Testis (tissue), 5 donors: Measurements from ENCODE around the gene SLC27A3. TPM values are rescaled to one million over a fixed set of nuclear protein-coding genes. Genes with fewer than 3 reads are reported as not detected.

Experiments used
- DNase-seq: peaks from one replicate; pipeline ENCODE4 v3.0.0-alpha.2; 2019
- H3K27ac ChIP-seq, 2 donors: fragments of 200-600 bp; sonication (generic); one replicate each; pipeline ENCODE4 v1.5.1; 2019
- H3K27me3 ChIP-seq: fragments of 200-600 bp; sonication (generic); one replicate; pipeline ENCODE4 v1.5.1; 2019
- H3K36me3 ChIP-seq: fragments of 200-600 bp; sonication (generic); one replicate; pipeline ENCODE4 v1.5.1; 2017; ENCODE audit warnings: low read depth; ENCODE audit errors: missing control alignments
- H3K4me1 ChIP-seq: fragments of 200-600 bp; sonication (generic); one replicate; pipeline ENCODE4 v1.5.1; 2019
- H3K4me3 ChIP-seq, 2 donors: fragments of 200-600 bp; sonication (generic); one replicate each; pipeline ENCODE4 v1.5.1; 2017 to 2019
- H3K9me3 ChIP-seq: fragments of 200-600 bp; sonication (generic); one replicate; pipeline ENCODE4 v1.5.1; 2017
- CTCF ChIP-seq, 3 experiments: fragments of 450-650 bp in 2 of 3; fragments of 200-600 bp in 1 of 3; sonication (generic) in 1 of 3; IDR thresholded peaks; one replicate each; pipeline ENCODE4 v1.5.1; 2016 to 2019; ENCODE audit warnings: antibody characterized with exemption in 3 of 3, mild to moderate bottlenecking in 2 of 3, moderate library complexity in 1 of 3
- POLR2A ChIP-seq: fragments of 450-650 bp; IDR thresholded peaks from one replicate; pipeline ENCODE4 v1.6.1; 2017; ENCODE audit warnings: antibody characterized with exemption, mild to moderate bottlenecking, moderate library complexity
- WGBS, 2 donors: methylation state at CpG; one replicate each; pipeline ENCODE4 v1.1.5; 2018; 5-methylcytosine and 5-hydroxymethylcytosine counted together
- intact Hi-C: fragments of 100-400 bp; cut with DNase I; formaldehyde crosslinking; loops from one replicate; pipeline ENCODE4 v1.15.1; 2023; ENCODE audit warnings: low total_unique reads
- long read RNA-seq, 2 donors: transcript quantifications; one replicate each; lab custom pipeline, GENCODE V29; 2026
- polyA plus RNA-seq: library from polyadenylated mRNA; stranded (reverse); fragments of 350-450 nt; fragmentation: Illumina TruSeq; extraction: RNeasy Lipid Tissue Mini Kit (QIAGEN cat#74804); gene quantifications from one replicate; pipeline ENCODE4 v1.2.3, GENCODE V29; 2014; ENCODE audit warnings: low read depth, low replicate concordance; ENCODE audit not compliant: insufficient read depth
- total RNA-seq, 2 donors: library from RNA; depleted of rRNA; stranded (reverse); fragments of >200 nt; gene quantifications; one replicate each; pipeline ENCODE4 v1.2.3, GENCODE V29; 2016

SLC27A3 gene
- total RNA-seq (10 to 100 TPM; 38.5 to 54.9 TPM), polyA plus RNA-seq (83.3 TPM)
- long read RNA-seq, donor 1, transcript SLC27A3-201 (10 exons, 3,351 nt) = major isoform, 20 of 48 reads
- long read RNA-seq, donor 1, partial matches to known transcripts = 23 of 48 reads
- long read RNA-seq, donor 1, other reads (novel, unspliced or antisense) = 0 of 48 reads
- long read RNA-seq, donor 2, transcript SLC27A3-201 (10 exons, 3,351 nt) = major isoform, 19 of 32 reads
- long read RNA-seq, donor 2, partial matches to known transcripts = 9 of 32 reads
- long read RNA-seq, donor 2, other reads (novel, unspliced or antisense) = 0 of 32 reads

- Histone ChIP-seq H3K4me3 (peak within 1 kb of the TSS; percentile 55 to 68), H3K27me3 (no peaks in the 10 kb centered on the region), H3K27ac (peak within 1 kb of the TSS; percentile 61 to 87), H3K9me3 (no peaks in the 10 kb centered on the region), H3K36me3 (no peaks in the 10 kb centered on the region), H3K4me1 (peaks cover 36% of the 10 kb centered on the region)
- 0 to 1% methylated on average over 22 to 35 of the region's 35 CpGs for WGBS, 2 donors
- DNase-seq = peak; percentile 84
- TF ChIP-seq CTCF (IDR thresholded peaks at IDR 0.05) = no peak
- no peak for TF ChIP-seq POLR2A
- intact Hi-C loops = loop anchor here (5.0 kb wide), 1 partner anchor 98 kb away; the partner anchor contains the start of gene NPR1
Measured at GRCh38 chr1:153774780-153775457, at the start of gene SLC27A3. SLC27A3 (plus strand) TSS chr1:153775407; CDS start chr1:153775498, 91 bp downstream.

GRCh38 chr1:153727463-153728304 lies 47.5 kb upstream of the SLC27A3 start, which contains the start of gene INTS3:
INTS3 (plus strand) TSS chr1:153728050; CDS start chr1:153728635, 585 bp downstream.
- peaks cover 23% of the 10 kb centered on the region for H3K4me1 ChIP-seq
- H3K4me3 ChIP-seq = peak within 1 kb of the TSS; percentile 74 to 79
- intact Hi-C loops = no loop called here
- H3K27me3 ChIP-seq = no peaks in the 10 kb centered on the region
- no peaks in the 10 kb centered on the region for H3K9me3 ChIP-seq
- no peaks in the 10 kb centered on the region for H3K36me3 ChIP-seq
- peak; percentile 100 for DNase-seq
- no peak for TF ChIP-seq CTCF (IDR thresholded peaks at IDR 0.05)
- peak; percentile 10 for TF ChIP-seq POLR2A
- 0 to 1% methylated on average over 19 to 49 of the region's 49 CpGs for WGBS, 2 donors
- H3K27ac ChIP-seq = peak within 1 kb of the TSS; percentile 86 to 98

GRCh38 chr1:153728305-153729066 lies 46.7 kb upstream of the SLC27A3 start:
- 0 to 1% methylated on average over 19 of the region's 19 CpGs for WGBS, 2 donors
- Histone ChIP-seq H3K27me3 (no peaks in the 10 kb centered on the region), H3K4me1 (peaks cover 23% of the 10 kb centered on the region), H3K36me3 (no peaks in the 10 kb centered on the region), H3K9me3 (no peaks in the 10 kb centered on the region), H3K27ac (peak overlapping the region; percentile 86 to 98), H3K4me3 (peak overlapping the region; percentile 74 to 79)
- no peak for TF ChIP-seq CTCF (IDR thresholded peaks at IDR 0.05)
- TF ChIP-seq POLR2A = no peak
- intact Hi-C loops = no loop called here
- DNase-seq = peak; percentile 30

- no peaks in the 10 kb centered on the region for H3K9me3 ChIP-seq
- peak overlapping the region; percentile 0 to 59 for H3K27ac ChIP-seq
- intact Hi-C loops = no loop called here
- H3K27me3 ChIP-seq = no peaks in the 10 kb centered on the region
- no peaks in the 10 kb centered on the region for H3K36me3 ChIP-seq
- no peak for TF ChIP-seq POLR2A
- TF ChIP-seq CTCF (IDR thresholded peaks at IDR 0.05) = no peak
- H3K4me3 ChIP-seq = no peak overlapping the region
- H3K4me1 ChIP-seq = peaks cover 23% of the 10 kb centered on the region
- DNase-seq = no peak
- WGBS, 2 donors = 63 to 64% methylated on average over 5 of the region's 5 CpGs
Measured at GRCh38 chr1:153730468-153730988, 44.7 kb upstream of the SLC27A3 start.
